ENCODE measurements around the gene GPR18. TPM values are rescaled to one million over a fixed set of nuclear protein-coding genes. Genes with fewer than 3 reads are reported as not detected.

GPR18 gene
- total and polyA plus RNA-seq, 9 of the 15 experiments (the other 6 are each of a cell fraction or from before 2014, with no cell fraction given), result 0.75 TPM; not detected in 8

GRCh38 chr13:99217461-99218110 lies 40.6 kb downstream of the GPR18 start:
- peaks cover 17% of the 10 kb centered on the region; the same call in 1 of the 3 replicates for H3K36me3 ChIP-seq (ENCODE audit: control insufficient read depth, insufficient read depth, low read length)
- peak overlapping the region in 1 of 2 experiments; percentile 61; a peak in 2 of 4 replicates for H3K9ac ChIP-seq (ENCODE audit: insufficient read depth in 1 of 2, low read depth in 2 of 2, low read length in 2 of 2)
- no TSS peak for BruUV-seq (replicated peaks)
- no peaks in the 10 kb centered on the region for H3K9me3 ChIP-seq (replicated peaks; ENCODE audit: control insufficient read depth, insufficient read depth, low read depth, low read length)
- peaks cover 8 to 9% of the 10 kb centered on the region in 2 experiments; a peak in 3 of 5 replicates for H3K4me1 ChIP-seq (replicated peaks in 1 of 2; ENCODE audit: control insufficient read depth in 2 of 2, insufficient read depth in 2 of 2, low read length in 2 of 2)
- peaks cover 95% of the 10 kb centered on the region for H3K79me2 ChIP-seq (ENCODE audit: control insufficient read depth, insufficient read depth, low read length)
- ATAC-seq (no peak), FAIRE-seq (no peak), DNase-seq (ENCODE audit: extremely low read depth in 1 of 4, low spot score in 3 of 4) (no peak)
- ChIA-PET CTCF (ENCODE audit: low intra/inter-chr PET ratio) (no interaction called here), POLR2A (interaction anchor here (0.6 to 1.7 kb wide), 2 partner anchors 16 to 578 kb away, joined by 3 to 4 read pairs; no protein-coding TSS in a partner anchor)
- H3K27me3 ChIP-seq (ENCODE audit: control insufficient read depth in 2 of 2, insufficient read depth in 2 of 2, low read length in 2 of 2), result no peaks in the 10 kb centered on the region
- no peak overlapping the region for H2AFZ ChIP-seq (ENCODE audit: low read depth, low read length)
- H4K20me1 ChIP-seq (replicated peaks; ENCODE audit: control insufficient read depth, insufficient read depth, low read length), result 0 out of 2 replicates have a peak, but pooled peaks cover 11% of the 10 kb centered on the region
- H3K4me2 ChIP-seq (ENCODE audit: insufficient read depth, low read length), result no peak overlapping the region
- in situ Hi-C loops (cut with MboI), result no loop called here
- H3K9me1 ChIP-seq (ENCODE audit: control insufficient read depth, insufficient read depth, low read length), result no peaks in the 10 kb centered on the region
- no peak overlapping the region for H3K27ac ChIP-seq (ENCODE audit: extremely low read depth, low read depth, low read length)
- 82% methylated on average over 19 of the region's 20 CpGs for WGBS (ENCODE audit: insufficient coverage, low coverage, missing lambda C conversion rate)
- intact Hi-C loops (cut with micrococcal nuclease), result no loop called here
- H3K4me3 ChIP-seq, result no peak overlapping the region
- TF ChIP-seq IRF2 (CRISPR knock-in tag; IDR thresholded peaks at IDR 0.05) (no peak), NR4A1 (CRISPR knock-in tag; IDR thresholded peaks at IDR 0.05) (no peak), NR4A1 (tag; IDR thresholded peaks at IDR 0.05) (no peak), PPARD (CRISPR knock-in tag; IDR thresholded peaks at IDR 0.05) (no peak), SRSF7 (optimal IDR thresholded peaks at IDR 0.05; ENCODE audit: low read depth, low read length) (no peak)
- TF ChIP-seq, protein P1, sequence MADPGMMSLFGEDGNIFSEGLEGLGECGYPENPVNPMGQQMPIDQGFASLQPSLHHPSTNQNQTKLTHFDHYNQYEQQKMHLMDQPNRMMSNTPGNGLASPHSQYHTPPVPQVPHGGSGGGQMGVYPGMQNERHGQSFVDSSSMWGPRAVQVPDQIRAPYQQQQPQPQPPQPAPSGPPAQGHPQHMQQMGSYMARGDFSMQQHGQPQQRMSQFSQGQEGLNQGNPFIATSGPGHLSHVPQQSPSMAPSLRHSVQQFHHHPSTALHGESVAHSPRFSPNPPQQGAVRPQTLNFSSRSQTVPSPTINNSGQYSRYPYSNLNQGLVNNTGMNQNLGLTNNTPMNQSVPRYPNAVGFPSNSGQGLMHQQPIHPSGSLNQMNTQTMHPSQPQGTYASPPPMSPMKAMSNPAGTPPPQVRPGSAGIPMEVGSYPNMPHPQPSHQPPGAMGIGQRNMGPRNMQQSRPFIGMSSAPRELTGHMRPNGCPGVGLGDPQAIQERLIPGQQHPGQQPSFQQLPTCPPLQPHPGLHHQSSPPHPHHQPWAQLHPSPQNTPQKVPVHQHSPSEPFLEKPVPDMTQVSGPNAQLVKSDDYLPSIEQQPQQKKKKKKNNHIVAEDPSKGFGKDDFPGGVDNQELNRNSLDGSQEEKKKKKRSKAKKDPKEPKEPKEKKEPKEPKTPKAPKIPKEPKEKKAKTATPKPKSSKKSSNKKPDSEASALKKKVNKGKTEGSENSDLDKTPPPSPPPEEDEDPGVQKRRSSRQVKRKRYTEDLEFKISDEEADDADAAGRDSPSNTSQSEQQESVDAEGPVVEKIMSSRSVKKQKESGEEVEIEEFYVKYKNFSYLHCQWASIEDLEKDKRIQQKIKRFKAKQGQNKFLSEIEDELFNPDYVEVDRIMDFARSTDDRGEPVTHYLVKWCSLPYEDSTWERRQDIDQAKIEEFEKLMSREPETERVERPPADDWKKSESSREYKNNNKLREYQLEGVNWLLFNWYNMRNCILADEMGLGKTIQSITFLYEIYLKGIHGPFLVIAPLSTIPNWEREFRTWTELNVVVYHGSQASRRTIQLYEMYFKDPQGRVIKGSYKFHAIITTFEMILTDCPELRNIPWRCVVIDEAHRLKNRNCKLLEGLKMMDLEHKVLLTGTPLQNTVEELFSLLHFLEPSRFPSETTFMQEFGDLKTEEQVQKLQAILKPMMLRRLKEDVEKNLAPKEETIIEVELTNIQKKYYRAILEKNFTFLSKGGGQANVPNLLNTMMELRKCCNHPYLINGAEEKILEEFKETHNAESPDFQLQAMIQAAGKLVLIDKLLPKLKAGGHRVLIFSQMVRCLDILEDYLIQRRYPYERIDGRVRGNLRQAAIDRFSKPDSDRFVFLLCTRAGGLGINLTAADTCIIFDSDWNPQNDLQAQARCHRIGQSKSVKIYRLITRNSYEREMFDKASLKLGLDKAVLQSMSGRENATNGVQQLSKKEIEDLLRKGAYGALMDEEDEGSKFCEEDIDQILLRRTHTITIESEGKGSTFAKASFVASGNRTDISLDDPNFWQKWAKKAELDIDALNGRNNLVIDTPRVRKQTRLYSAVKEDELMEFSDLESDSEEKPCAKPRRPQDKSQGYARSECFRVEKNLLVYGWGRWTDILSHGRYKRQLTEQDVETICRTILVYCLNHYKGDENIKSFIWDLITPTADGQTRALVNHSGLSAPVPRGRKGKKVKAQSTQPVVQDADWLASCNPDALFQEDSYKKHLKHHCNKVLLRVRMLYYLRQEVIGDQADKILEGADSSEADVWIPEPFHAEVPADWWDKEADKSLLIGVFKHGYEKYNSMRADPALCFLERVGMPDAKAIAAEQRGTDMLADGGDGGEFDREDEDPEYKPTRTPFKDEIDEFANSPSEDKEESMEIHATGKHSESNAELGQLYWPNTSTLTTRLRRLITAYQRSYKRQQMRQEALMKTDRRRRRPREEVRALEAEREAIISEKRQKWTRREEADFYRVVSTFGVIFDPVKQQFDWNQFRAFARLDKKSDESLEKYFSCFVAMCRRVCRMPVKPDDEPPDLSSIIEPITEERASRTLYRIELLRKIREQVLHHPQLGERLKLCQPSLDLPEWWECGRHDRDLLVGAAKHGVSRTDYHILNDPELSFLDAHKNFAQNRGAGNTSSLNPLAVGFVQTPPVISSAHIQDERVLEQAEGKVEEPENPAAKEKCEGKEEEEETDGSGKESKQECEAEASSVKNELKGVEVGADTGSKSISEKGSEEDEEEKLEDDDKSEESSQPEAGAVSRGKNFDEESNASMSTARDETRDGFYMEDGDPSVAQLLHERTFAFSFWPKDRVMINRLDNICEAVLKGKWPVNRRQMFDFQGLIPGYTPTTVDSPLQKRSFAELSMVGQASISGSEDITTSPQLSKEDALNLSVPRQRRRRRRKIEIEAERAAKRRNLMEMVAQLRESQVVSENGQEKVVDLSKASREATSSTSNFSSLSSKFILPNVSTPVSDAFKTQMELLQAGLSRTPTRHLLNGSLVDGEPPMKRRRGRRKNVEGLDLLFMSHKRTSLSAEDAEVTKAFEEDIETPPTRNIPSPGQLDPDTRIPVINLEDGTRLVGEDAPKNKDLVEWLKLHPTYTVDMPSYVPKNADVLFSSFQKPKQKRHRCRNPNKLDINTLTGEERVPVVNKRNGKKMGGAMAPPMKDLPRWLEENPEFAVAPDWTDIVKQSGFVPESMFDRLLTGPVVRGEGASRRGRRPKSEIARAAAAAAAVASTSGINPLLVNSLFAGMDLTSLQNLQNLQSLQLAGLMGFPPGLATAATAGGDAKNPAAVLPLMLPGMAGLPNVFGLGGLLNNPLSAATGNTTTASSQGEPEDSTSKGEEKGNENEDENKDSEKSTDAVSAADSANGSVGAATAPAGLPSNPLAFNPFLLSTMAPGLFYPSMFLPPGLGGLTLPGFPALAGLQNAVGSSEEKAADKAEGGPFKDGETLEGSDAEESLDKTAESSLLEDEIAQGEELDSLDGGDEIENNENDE (IDR thresholded peaks at IDR 0.05; ENCODE audit: low read depth, low read length), result no peak
- TF ChIP-seq, protein P2, sequence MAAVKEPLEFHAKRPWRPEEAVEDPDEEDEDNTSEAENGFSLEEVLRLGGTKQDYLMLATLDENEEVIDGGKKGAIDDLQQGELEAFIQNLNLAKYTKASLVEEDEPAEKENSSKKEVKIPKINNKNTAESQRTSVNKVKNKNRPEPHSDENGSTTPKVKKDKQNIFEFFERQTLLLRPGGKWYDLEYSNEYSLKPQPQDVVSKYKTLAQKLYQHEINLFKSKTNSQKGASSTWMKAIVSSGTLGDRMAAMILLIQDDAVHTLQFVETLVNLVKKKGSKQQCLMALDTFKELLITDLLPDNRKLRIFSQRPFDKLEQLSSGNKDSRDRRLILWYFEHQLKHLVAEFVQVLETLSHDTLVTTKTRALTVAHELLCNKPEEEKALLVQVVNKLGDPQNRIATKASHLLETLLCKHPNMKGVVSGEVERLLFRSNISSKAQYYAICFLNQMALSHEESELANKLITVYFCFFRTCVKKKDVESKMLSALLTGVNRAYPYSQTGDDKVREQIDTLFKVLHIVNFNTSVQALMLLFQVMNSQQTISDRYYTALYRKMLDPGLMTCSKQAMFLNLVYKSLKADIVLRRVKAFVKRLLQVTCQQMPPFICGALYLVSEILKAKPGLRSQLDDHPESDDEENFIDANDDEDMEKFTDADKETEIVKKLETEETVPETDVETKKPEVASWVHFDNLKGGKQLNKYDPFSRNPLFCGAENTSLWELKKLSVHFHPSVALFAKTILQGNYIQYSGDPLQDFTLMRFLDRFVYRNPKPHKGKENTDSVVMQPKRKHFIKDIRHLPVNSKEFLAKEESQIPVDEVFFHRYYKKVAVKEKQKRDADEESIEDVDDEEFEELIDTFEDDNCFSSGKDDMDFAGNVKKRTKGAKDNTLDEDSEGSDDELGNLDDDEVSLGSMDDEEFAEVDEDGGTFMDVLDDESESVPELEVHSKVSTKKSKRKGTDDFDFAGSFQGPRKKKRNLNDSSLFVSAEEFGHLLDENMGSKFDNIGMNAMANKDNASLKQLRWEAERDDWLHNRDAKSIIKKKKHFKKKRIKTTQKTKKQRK (IDR thresholded peaks at IDR 0.05; ENCODE audit: borderline replicate concordance, low read depth, low read length), result no peak
